AG04450 (cell line): Measurements from ENCODE around the gene TTC21B. TPM values are rescaled to one million over a fixed set of nuclear protein-coding genes. Genes with fewer than 3 reads are reported as not detected.

Experiments
- CTCF ChIA-PET: fragments of 300-600, 350-600 bp; formaldehyde crosslinking; extraction: SDS; loops from one replicate; lab custom pipeline; 2022; ENCODE audit warnings: antibody characterized with exemption, inconsistent platforms; lab: Charles Lee
- POLR2A ChIA-PET: fragments of 350-600 bp; formaldehyde crosslinking; extraction: SDS; loops from one replicate; lab custom pipeline; 2021; ENCODE audit warnings: antibody characterized with exemption, inconsistent platforms; lab: Yijun Ruan, JAX
- DNase-seq: peaks from one replicate; pipeline ENCODE4 v3.0.0-alpha.2; 2011; ENCODE audit warnings: low read depth, low spot score
- H3K27ac ChIP-seq: one replicate; pipeline ENCODE4 v1.5.1; 2012; ENCODE audit warnings: low read depth, low read length, control low read depth
- H3K27me3 ChIP-seq: one replicate; pipeline ENCODE4 v1.6.0; 2012; ENCODE audit warnings: low read length; ENCODE audit not compliant: control insufficient read depth, insufficient read depth
- H3K4me3 ChIP-seq: 2 replicates; pipeline ENCODE4 v1.5.1; 2011; ENCODE audit warnings: mild to moderate bottlenecking, low read depth, low read length, control low read depth
- H3K9me3 ChIP-seq: 2 replicates; pipeline ENCODE4 v1.5.1; 2012; ENCODE audit warnings: low read length; ENCODE audit not compliant: control insufficient read depth, insufficient read depth
- CTCF ChIP-seq: IDR thresholded peaks from 2 replicates; pipeline ENCODE4 v1.5.1; 2011; ENCODE audit warnings: low read depth, low read length, control low read depth, inconsistent platforms
- polyA plus RNA-seq: library from polyadenylated mRNA; depleted of rRNA; stranded (reverse); fragments of >200 nt; gene quantifications from 2 replicates; pipeline ENCODE4 v1.2.3, GENCODE V29; 2011

Gene TTC21B
- polyA plus RNA-seq, 1 experiment, result 12.1 TPM

DNA sequence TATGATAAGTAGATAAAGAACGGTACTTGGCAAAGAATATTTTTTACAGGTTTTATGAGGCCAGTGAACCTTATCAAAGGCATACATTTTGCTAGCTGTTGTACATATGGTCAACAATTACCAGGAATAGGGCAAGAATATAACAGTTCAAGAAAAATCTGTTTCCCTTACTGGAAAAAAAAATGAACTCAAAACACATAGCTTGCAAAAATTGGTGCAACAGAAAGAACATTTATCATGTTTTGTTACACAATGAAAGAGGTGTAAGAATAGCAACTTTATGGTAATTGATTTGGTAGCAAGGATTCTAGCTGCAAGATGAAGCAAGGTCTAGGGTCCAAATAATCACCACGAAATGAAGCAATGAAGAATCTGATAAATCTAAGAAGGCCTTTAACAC is 41.6 kb downstream of the TTC21B start:
- POLR2A ChIA-PET, result interaction anchor here (1.2 kb wide), 1 partner anchor 42 kb away, joined by 7 read pairs; the partner anchor contains the start of gene TTC21B
- CTCF ChIA-PET, result interaction anchor here (1.1 kb wide), 1 partner anchor 18 kb away, joined by 3 read pairs; no protein-coding TSS in a partner anchor
- no peaks in the 10 kb centered on the region for H3K27me3 ChIP-seq
- no peak for TF ChIP-seq CTCF
- no peak for DNase-seq
- H3K9me3 ChIP-seq, result no peaks in the 10 kb centered on the region
- no peak overlapping the region for H3K27ac ChIP-seq
- H3K4me3 ChIP-seq, result no peak overlapping the region

GRCh38 chr2:165911231-165911630 is 42.3 kb downstream of the TTC21B start:
- CTCF ChIA-PET, result interaction anchor here (1.0 to 1.1 kb wide), 2 partner anchors 8 to 18 kb away, joined by 3 read pairs; no protein-coding TSS in a partner anchor
- no peak for TF ChIP-seq CTCF
- Histone ChIP-seq H3K27ac (no peak overlapping the region), H3K4me3 (no peak overlapping the region), H3K27me3 (no peaks in the 10 kb centered on the region), H3K9me3 (no peaks in the 10 kb centered on the region)
- no peak for DNase-seq
- POLR2A ChIA-PET, result interaction anchor here (1.2 kb wide), 1 partner anchor 42 kb away, joined by 7 read pairs; the partner anchor contains the start of gene TTC21B

DNA sequence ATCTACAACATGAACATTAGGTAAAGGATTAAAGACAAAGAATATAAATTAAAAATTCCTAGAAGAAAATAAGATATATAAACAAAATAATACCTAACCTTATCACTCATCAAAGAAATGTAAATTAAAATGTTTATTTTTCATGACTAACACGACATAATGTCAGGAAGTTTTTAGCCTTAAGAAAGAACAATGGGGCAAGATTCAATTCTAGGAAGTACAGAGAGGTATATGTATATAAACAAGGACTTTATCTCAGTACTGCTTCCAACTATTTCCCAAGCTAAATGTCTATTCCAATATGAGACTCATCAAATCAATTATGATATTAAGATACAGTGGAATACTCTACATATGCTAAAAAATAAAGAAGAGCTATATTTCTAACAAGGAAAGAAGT is 44.1 kb downstream of the TTC21B start:
- ChIA-PET POLR2A (no interaction called here), CTCF (no interaction called here)
- no peak overlapping the region for H3K4me3 ChIP-seq
- H3K27ac ChIP-seq, result no peak overlapping the region
- DNase-seq, result no peak
- H3K27me3 ChIP-seq, result no peaks in the 10 kb centered on the region
- TF ChIP-seq CTCF, result no peak
- no peaks in the 10 kb centered on the region for H3K9me3 ChIP-seq

DNA sequence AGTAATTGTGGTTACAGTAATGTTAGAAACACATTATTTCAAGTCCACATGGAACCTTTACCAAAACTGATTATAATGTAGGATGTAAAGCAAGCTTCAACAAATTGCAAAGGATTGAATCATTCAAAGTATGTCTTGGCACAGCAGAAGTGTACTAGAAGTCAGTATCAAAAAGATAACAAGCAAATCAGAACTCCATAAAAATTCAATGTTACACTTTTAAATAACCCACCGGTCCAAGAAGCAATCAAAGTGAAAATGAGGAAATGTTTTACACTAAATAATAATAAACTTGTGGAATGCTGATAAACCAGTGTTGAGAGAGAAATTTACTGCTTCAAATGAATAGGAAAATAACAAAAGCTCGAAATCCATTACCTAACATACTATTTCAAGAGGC is 47.7 kb downstream of the TTC21B start:
- no peak for TF ChIP-seq CTCF
- POLR2A ChIA-PET, result no interaction called here

GRCh38 chr2:165905269-165905668 is 48.3 kb downstream of the TTC21B start:
- no peaks in the 10 kb centered on the region for H3K27me3 ChIP-seq
- no peak for DNase-seq
- H3K9me3 ChIP-seq, result no peaks in the 10 kb centered on the region
- ChIA-PET POLR2A (no interaction called here), CTCF (no interaction called here)
- TF ChIP-seq CTCF, result no peak
- H3K4me3 ChIP-seq, result no peak overlapping the region
- no peak overlapping the region for H3K27ac ChIP-seq

More for the DNA sequence above, 47.7 kb downstream of the TTC21B start:
- no peak overlapping the region for H3K4me3 ChIP-seq
- CTCF ChIA-PET, result interaction anchor here (0.6 kb wide), 1 partner anchor 15 kb away, joined by 3 read pairs; no protein-coding TSS in a partner anchor
- no peak for DNase-seq
- H3K27me3 ChIP-seq, result no peaks in the 10 kb centered on the region
- no peaks in the 10 kb centered on the region for H3K9me3 ChIP-seq
- H3K27ac ChIP-seq, result no peak overlapping the region
